Measurements from ENCODE around the gene PAFAH2.
"Not testable (repeated sequence)": the region's sequence is repeated elsewhere in the genome, so short reads cannot be mapped to it uniquely, and the experiment has no call there.

Gene PAFAH2

DNA sequence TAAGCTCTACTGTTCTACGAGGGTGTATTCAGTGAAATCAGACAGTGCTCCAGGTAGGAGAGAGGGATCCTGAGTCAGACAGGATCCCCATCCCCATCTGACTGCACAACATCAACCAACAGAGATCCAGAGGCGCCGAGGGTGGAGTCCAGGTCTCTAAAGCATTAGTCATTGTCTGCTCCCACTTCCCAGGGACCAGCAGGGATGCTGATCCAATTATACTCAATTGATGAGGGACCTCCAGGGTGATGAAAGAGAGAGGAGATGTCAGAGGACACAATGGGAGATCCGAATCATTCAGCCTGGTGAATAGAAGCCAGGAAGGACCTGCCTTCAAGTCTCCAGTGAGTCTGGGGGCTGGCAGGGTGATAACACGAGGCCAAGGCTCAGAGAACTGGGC, 52.1 kb downstream of the PAFAH2 start:
- no peak for TF ChIP-seq CTCF (IDR thresholded peaks at IDR 0.05; ENCODE audit: borderline replicate concordance, insufficient read depth, low read depth, low read length)
- no peak overlapping the region for H3K4me3 ChIP-seq (ENCODE audit: low read depth, low read length)

- no peak for TF ChIP-seq CTCF (IDR thresholded peaks at IDR 0.05; ENCODE audit: borderline replicate concordance, insufficient read depth, low read depth, low read length)
Measured at GRCh38 chr1:25944986-25945385, 52.9 kb downstream of the PAFAH2 start.

GRCh38 chr1:25943511-25943910, 54.4 kb downstream of the PAFAH2 start:
- H3K4me3 ChIP-seq (ENCODE audit: low read depth, low read length), result not testable (repeated sequence)

More at GRCh38 chr1:25944986-25945385, 52.9 kb downstream of the PAFAH2 start:
- no peak overlapping the region for H3K4me3 ChIP-seq (ENCODE audit: low read depth, low read length)

GRCh38 chr1:25936947-25937346, 60.9 kb downstream of the PAFAH2 start:
- H3K4me3 ChIP-seq (ENCODE audit: low read depth, low read length), result no peak overlapping the region
- no peak for TF ChIP-seq CTCF (IDR thresholded peaks at IDR 0.05; ENCODE audit: borderline replicate concordance, insufficient read depth, low read depth, low read length)

DNA sequence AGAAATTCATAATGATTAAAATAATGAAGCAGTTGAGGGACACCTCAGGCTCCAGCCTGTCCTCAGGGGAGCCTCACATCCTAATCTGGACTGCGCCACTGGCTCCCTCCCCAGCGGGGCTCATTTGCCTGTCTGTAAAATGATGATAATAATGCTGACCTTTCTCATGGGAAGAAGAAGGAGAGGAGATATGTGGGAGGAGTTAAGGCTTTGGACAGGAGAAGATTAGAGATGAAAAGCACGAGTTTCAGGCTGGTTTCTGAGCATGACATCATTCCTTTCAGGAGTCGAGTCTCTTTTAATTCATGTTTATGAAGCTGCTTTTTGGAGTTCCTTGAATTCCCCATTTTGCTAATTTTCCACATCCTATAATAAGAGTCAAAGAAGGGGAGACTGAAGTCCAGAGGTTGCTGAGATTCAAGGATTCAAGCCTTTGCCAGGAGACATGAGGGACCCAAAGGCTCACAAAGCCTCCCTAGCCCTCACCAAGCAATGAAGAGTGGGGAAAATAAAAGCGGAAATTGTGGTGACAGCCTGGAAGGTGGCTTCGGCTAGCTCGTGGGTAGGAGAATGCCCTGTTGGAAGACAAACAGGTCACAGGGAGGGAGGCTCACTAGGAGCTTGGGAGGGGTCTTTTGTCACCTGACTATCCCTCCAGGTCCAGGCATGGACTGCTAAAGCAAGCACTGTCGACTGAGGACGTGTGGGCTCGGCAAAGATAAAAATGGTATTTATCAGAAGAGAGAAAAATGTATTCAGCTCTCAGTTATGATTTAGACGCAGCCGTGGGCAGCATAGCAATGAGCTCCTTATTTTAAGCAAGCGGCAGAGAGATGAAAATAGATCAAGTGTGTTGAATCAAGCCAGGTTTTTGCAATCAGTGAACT, 64.1 kb downstream of the PAFAH2 start:
- no peak for TF ChIP-seq CTCF (IDR thresholded peaks at IDR 0.05; ENCODE audit: borderline replicate concordance, insufficient read depth, low read depth, low read length)
- H3K4me3 ChIP-seq (ENCODE audit: low read depth, low read length), result no peak overlapping the region

GRCh38 chr1:25932811-25933400, 65.0 kb downstream of the PAFAH2 start:
- H3K4me3 ChIP-seq (ENCODE audit: low read depth, low read length), result not testable (repeated sequence)

GRCh38 chr1:25932321-25932720, 65.5 kb downstream of the PAFAH2 start:
- TF ChIP-seq CTCF (IDR thresholded peaks at IDR 0.05; ENCODE audit: borderline replicate concordance, insufficient read depth, low read depth, low read length), result no peak
- H3K4me3 ChIP-seq (ENCODE audit: low read depth, low read length), result no peak overlapping the region

- no peak overlapping the region for H3K4me3 ChIP-seq (ENCODE audit: low read depth, low read length)
- TF ChIP-seq CTCF (IDR thresholded peaks at IDR 0.05; ENCODE audit: borderline replicate concordance, insufficient read depth, low read depth, low read length), result no peak
Measured at GRCh38 chr1:25929016-25929415, 68.8 kb downstream of the PAFAH2 start.
